Ascending aorta (tissue), 2 donors: ENCODE data around the gene LCP2. TPM values are rescaled to one million over a fixed set of nuclear protein-coding genes. Genes with fewer than 3 reads are reported as not detected.

ENCODE experiments used
- DNase-seq, 2 donors: peaks; one replicate each; pipeline ENCODE4 v3.0.0-alpha.2; 2019; ENCODE audit warnings: low spot score in 2 of 2
- H3K27ac ChIP-seq, 2 donors: fragments of 200-600 bp; sonication (generic); one replicate each; pipeline ENCODE4 v1.5.1; 2016 to 2017; ENCODE audit warnings: mild to moderate bottlenecking in 1 of 2
- H3K27me3 ChIP-seq: fragments of 200-600 bp; sonication (generic); one replicate; pipeline ENCODE4 v1.5.1; 2017
- H3K36me3 ChIP-seq, 2 donors: fragments of 200-600 bp; sonication (generic); one replicate each; pipeline ENCODE4 v1.5.1; 2016
- H3K4me1 ChIP-seq, 2 donors: fragments of 200-600 bp; sonication (generic); one replicate each; pipeline ENCODE4 v1.5.1; 2016 to 2017; ENCODE audit warnings: mild to moderate bottlenecking in 1 of 2
- H3K4me3 ChIP-seq, 2 donors: fragments of 200-600 bp; sonication (generic); one replicate each; pipeline ENCODE4 v1.5.1; 2016 to 2017; ENCODE audit warnings: mild to moderate bottlenecking in 1 of 2
- H3K9me3 ChIP-seq, 2 donors: fragments of 200-600 bp; sonication (generic); one replicate each; pipeline ENCODE4 v1.5.1; 2016
- intact Hi-C: fragments of 100-400 bp; cut with DNase I; formaldehyde crosslinking; loops from one replicate; pipeline ENCODE4 v1.15.1; 2023
- total RNA-seq: library from RNA; depleted of rRNA; stranded (reverse); fragments of >200 nt; gene quantifications from one replicate; pipeline ENCODE4 v1.1.0, GENCODE V29; 2016
- TF ChIP-seq, protein P1 (sequence below), 3 experiments: fragments of 200-600 bp in 2 of 3; fragments of 450-650 bp in 1 of 3; sonication (generic) in 2 of 3; IDR thresholded peaks; one replicate each; pipeline ENCODE4 v1.5.1; 2016 to 2019; ENCODE audit warnings: antibody characterized with exemption in 3 of 3, mild to moderate bottlenecking in 1 of 3, moderate library complexity in 1 of 3

The LCP2 gene
- total RNA-seq, 1 donor from 2014 or later = 9.3 TPM

DNA sequence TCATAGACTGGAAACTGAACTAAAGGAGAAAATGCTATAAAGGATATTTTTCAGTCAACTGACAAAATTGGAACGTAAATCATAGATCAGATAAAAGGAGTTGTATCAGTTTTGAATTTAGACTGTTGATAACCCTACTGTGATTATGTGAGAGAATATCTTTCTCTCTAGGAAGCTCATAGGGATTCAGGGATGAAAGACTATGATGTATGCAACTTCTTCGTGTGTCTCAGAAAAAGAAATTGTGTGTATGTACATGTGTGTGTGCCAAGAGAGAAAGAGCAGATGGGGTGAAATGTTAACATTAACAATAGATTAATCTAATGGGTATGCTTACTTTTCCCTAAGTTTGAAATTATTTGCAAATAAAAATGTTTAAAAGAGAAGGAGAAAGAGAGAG is 95.5 kb downstream of the LCP2 start:
- no peak for DNase-seq
- intact Hi-C loops = no loop called here
- Histone ChIP-seq H3K9me3 (no peaks in the 10 kb centered on the region), H3K4me3 (no peak overlapping the region), H3K36me3 (no peaks in the 10 kb centered on the region), H3K27ac (no peak overlapping the region), H3K27me3 (no peaks in the 10 kb centered on the region), H3K4me1 (no peaks in the 10 kb centered on the region)
- TF ChIP-seq, protein P1, sequence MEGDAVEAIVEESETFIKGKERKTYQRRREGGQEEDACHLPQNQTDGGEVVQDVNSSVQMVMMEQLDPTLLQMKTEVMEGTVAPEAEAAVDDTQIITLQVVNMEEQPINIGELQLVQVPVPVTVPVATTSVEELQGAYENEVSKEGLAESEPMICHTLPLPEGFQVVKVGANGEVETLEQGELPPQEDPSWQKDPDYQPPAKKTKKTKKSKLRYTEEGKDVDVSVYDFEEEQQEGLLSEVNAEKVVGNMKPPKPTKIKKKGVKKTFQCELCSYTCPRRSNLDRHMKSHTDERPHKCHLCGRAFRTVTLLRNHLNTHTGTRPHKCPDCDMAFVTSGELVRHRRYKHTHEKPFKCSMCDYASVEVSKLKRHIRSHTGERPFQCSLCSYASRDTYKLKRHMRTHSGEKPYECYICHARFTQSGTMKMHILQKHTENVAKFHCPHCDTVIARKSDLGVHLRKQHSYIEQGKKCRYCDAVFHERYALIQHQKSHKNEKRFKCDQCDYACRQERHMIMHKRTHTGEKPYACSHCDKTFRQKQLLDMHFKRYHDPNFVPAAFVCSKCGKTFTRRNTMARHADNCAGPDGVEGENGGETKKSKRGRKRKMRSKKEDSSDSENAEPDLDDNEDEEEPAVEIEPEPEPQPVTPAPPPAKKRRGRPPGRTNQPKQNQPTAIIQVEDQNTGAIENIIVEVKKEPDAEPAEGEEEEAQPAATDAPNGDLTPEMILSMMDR (IDR thresholded peaks at IDR 0.05) = no peak

GRCh38 chr5:170201311-170201710 is 96.3 kb downstream of the LCP2 start:
- no peaks in the 10 kb centered on the region for H3K27me3 ChIP-seq
- no peaks in the 10 kb centered on the region for H3K4me1 ChIP-seq
- no peaks in the 10 kb centered on the region for H3K36me3 ChIP-seq
- DNase-seq = no peak
- no peak overlapping the region for H3K27ac ChIP-seq
- intact Hi-C loops = no loop called here
- no peaks in the 10 kb centered on the region for H3K9me3 ChIP-seq
- TF ChIP-seq, protein P1 (IDR thresholded peaks at IDR 0.05) = no peak
- H3K4me3 ChIP-seq = no peak overlapping the region

DNA sequence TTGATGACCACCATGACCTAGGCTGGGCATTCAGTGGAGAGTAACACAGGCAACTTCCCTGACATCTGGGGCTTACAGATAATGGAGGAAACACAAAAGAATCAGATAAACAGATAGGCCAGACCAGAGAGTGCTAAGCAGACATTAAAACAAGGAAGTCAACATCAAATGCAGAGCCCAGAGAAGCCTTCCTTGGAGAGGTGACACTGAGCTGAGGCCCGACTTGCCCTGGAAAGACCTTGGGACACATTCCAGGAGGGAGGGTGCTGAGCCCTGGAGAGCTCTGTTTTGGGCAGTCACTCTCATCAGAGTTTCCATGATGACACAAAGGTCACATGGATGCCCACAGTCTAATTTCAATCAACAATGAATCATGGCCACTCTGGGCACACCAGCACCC is 96.7 kb downstream of the LCP2 start:
- Histone ChIP-seq H3K36me3 (no peaks in the 10 kb centered on the region), H3K9me3 (no peaks in the 10 kb centered on the region), H3K27me3 (no peaks in the 10 kb centered on the region), H3K4me3 (no peak overlapping the region), H3K27ac (no peak overlapping the region), H3K4me1 (no peaks in the 10 kb centered on the region)
- TF ChIP-seq, protein P1 (IDR thresholded peaks at IDR 0.05) = no peak
- no peak for DNase-seq
- intact Hi-C loops = no loop called here

Other genes with a start within 250 kb of the LCP2 start
- gene FOXI1, start 191.9 kb downstream of the LCP2 start, total RNA-seq = not detected
- not detected for gene C5orf58, start 64.8 kb downstream of the LCP2 start, total RNA-seq
- gene KCNMB1, start 91.6 kb upstream of the LCP2 start, total RNA-seq = 30.8 TPM
- not detected for gene KCNIP1, start 206.2 kb upstream of the LCP2 start, total RNA-seq